Stimulated activated CD8-positive, alpha-beta memory T cell treated with anti-CD3 and anti-CD28 coated beads, Interleukin-15, amount 100 ng/mL, for 4 hours (primary cell): ENCODE data around the gene SLC28A1.
A peak's percentile ranks its signal among the peaks of the same experiment; 100 is the strongest.
"Not testable (repeated sequence)": the region's sequence is repeated elsewhere in the genome, so short reads cannot be mapped to it uniquely, and the experiment has no call there.

Experiments
- DNase-seq, 2 donors: peaks; one replicate each; pipeline ENCODE4 v3.0.0-alpha.2; 2020; ENCODE audit warnings: low read depth in 2 of 2

SLC28A1 gene

GRCh38 chr15:84861781-84862180 is 22.7 kb upstream of the SLC28A1 start:
- no peak for DNase-seq

GRCh38 chr15:84862214-84862975 is 22.1 kb upstream of the SLC28A1 start:
- no peak for DNase-seq

GRCh38 chr15:84863565-84864443 is 20.7 kb upstream of the SLC28A1 start:
- DNase-seq = no peak

GRCh38 chr15:84864444-84864795 is 20.0 kb upstream of the SLC28A1 start:
- DNase-seq = no peak

GRCh38 chr15:84865074-84865569 is 19.3 kb upstream of the SLC28A1 start:
- no peak for DNase-seq

GRCh38 chr15:84868037-84868880 is 16.2 kb upstream of the SLC28A1 start:
- DNase-seq = no peak

- no peak for DNase-seq
Observed at GRCh38 chr15:84869510-84869909, 15.0 kb upstream of the SLC28A1 start.

GRCh38 chr15:84871428-84871985 is 13.0 kb upstream of the SLC28A1 start:
- no peak for DNase-seq

- DNase-seq = no peak
Observed at GRCh38 chr15:84872009-84872910, 12.2 kb upstream of the SLC28A1 start.

- DNase-seq = no peak
Observed at GRCh38 chr15:84873997-84874396, 10.5 kb upstream of the SLC28A1 start.

- DNase-seq = no peak
Observed at GRCh38 chr15:84874981-84875699, 9.3 kb upstream of the SLC28A1 start.

GRCh38 chr15:84876269-84876668 is 8.2 kb upstream of the SLC28A1 start:
- DNase-seq = no peak

GRCh38 chr15:84877701-84878100 is 6.8 kb upstream of the SLC28A1 start:
- DNase-seq = not testable (repeated sequence)

- peak; percentile 11 to 29 for DNase-seq
Observed at GRCh38 chr15:84878504-84878903, 6.0 kb upstream of the SLC28A1 start.

- DNase-seq = no peak
Observed at GRCh38 chr15:84879088-84879780, 5.2 kb upstream of the SLC28A1 start.

- no peak for DNase-seq
Observed at GRCh38 chr15:84880007-84880406, 4.5 kb upstream of the SLC28A1 start.

GRCh38 chr15:84880822-84881519 is 3.5 kb upstream of the SLC28A1 start:
- DNase-seq = no peak

- no peak for DNase-seq
Observed at GRCh38 chr15:84881520-84881830, 3.0 kb upstream of the SLC28A1 start.

GRCh38 chr15:84883466-84883865 is 996 bp upstream of the SLC28A1 start:
- DNase-seq = no peak
